Body of pancreas (tissue), 4 donors: ENCODE results near the gene TBC1D9B.

Experiments
- CTCF ChIP-seq, 7 experiments: fragments of 450-650 bp in 4 of 7; fragments of 200-600 bp in 3 of 7; sonication (generic) in 3 of 7; IDR thresholded peaks; one replicate each; pipeline ENCODE4 v1.5.1; 2016 to 2019; ENCODE audit warnings: antibody characterized with exemption in 7 of 7
- POLR2A ChIP-seq, 3 donors: fragments of 450-650 bp; IDR thresholded peaks; one replicate each; pipeline ENCODE4 v1.6.1; 2016; ENCODE audit warnings: antibody characterized with exemption in 3 of 3, mild to moderate bottlenecking in 2 of 3

GRCh38 chr5:179926657-179927056, 19.0 kb upstream of the TBC1D9B start:
- no peak for TF ChIP-seq CTCF (IDR thresholded peaks at IDR 0.05)
- no peak for TF ChIP-seq POLR2A (IDR thresholded peaks at IDR 0.05)
